A172 (cell line): Measurements from ENCODE around the gene EFCC1. TPM values are rescaled to one million over a fixed set of nuclear protein-coding genes. Genes with fewer than 3 reads are reported as not detected.
"Not testable (repeated sequence)": the region's sequence is repeated elsewhere in the genome, so short reads cannot be mapped to it uniquely, and the experiment has no call there.

ENCODE experiments used
- DNase-seq: peaks from one replicate; pipeline ENCODE4 v3.0.0-alpha.2; 2015; ENCODE audit warnings: low spot score
- total RNA-seq: library from RNA; depleted of rRNA; stranded (reverse); fragments of >200 nt; shearing (Covaris generic); gene quantifications from 2 replicates; pipeline ENCODE4 v1.2.3, GENCODE V29; 2014

The EFCC1 gene
- total RNA-seq, 1 experiment from 2014 or later = 0.29 TPM

GRCh38 chr3:129054605-129055104, 53.6 kb downstream of the EFCC1 start:
- no peak for DNase-seq

- DNase-seq = no peak
Observed at GRCh38 chr3:129056451-129057173, 55.5 kb downstream of the EFCC1 start.

GRCh38 chr3:129057249-129057648, 56.1 kb downstream of the EFCC1 start:
- DNase-seq = no peak

- DNase-seq = no peak
Observed at GRCh38 chr3:129058441-129059200, 57.5 kb downstream of the EFCC1 start.

- no peak for DNase-seq
Observed at GRCh38 chr3:129059311-129059958, 58.3 kb downstream of the EFCC1 start.

GRCh38 chr3:129060276-129061022, 59.3 kb downstream of the EFCC1 start, which contains the start of gene GP9:
Gene GP9 (plus strand): TSS chr3:129060779. CDS start chr3:129061740, 961 bp downstream.
- no peak for DNase-seq

GRCh38 chr3:129061023-129061887, 60.2 kb downstream of the EFCC1 start:
- DNase-seq = no peak

GRCh38 chr3:129061888-129062834, 61.1 kb downstream of the EFCC1 start:
- DNase-seq = no peak

GRCh38 chr3:129063091-129063640, 62.1 kb downstream of the EFCC1 start:
- no peak for DNase-seq

GRCh38 chr3:129063841-129064482, 62.9 kb downstream of the EFCC1 start:
- DNase-seq = no peak

- no peak for DNase-seq
Observed at GRCh38 chr3:129065016-129065719, 64.1 kb downstream of the EFCC1 start.

- no peak for DNase-seq
Observed at GRCh38 chr3:129065720-129066073, 64.6 kb downstream of the EFCC1 start.

- not testable (repeated sequence) for DNase-seq
Observed at GRCh38 chr3:129067719-129068118, 66.6 kb downstream of the EFCC1 start.

GRCh38 chr3:129068291-129068886, 67.3 kb downstream of the EFCC1 start:
- no peak for DNase-seq

- not testable (repeated sequence) for DNase-seq
Observed at GRCh38 chr3:129069313-129070085, 68.4 kb downstream of the EFCC1 start.

- DNase-seq = no peak
Observed at GRCh38 chr3:129070086-129070885, 69.2 kb downstream of the EFCC1 start.
